Measurements from ENCODE around the gene PHAF1. TPM values are rescaled to one million over a fixed set of nuclear protein-coding genes. Genes with fewer than 3 reads are reported as not detected.

Gene PHAF1
- total and polyA plus RNA-seq, 4 donors = 26.6 to 42.4 (median 28.4) TPM

DNA sequence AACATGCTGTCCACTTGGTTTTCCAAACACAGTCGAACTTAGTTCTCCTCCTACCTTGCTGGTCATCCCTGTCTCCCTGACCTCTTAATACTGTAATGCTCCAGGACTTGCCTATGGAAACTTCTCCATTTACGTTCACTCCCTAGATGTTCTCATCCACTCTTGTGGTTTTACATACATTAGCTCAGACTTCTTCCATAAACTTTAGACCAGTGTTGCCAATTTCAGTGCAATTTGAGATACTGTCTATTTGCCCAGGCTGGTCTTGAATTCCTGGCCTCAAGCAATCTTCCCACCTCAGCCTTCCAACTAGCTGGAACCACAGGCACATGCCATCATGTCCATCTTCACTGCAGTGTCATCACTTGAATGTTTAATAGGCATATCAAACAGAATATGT is 72.5 kb downstream of the PHAF1 start:
- DNase-seq (ENCODE audit: low spot score) = no peak
- peaks cover 13 to 41% (median 25%) of the 10 kb centered on the region in 4 donors for H3K4me1 ChIP-seq (ENCODE audit: control insufficient read depth in 4 of 4, insufficient read depth in 4 of 4, low read length in 3 of 4)
- H3K9ac ChIP-seq (ENCODE audit: low read depth in 1 of 2, low read length in 2 of 2) = no peak overlapping the region
- no peaks in the 10 kb centered on the region for H3K27me3 ChIP-seq (ENCODE audit: control insufficient read depth in 4 of 4, insufficient read depth in 4 of 4, low read length in 3 of 4)
- 91% methylated on average over 2 of the region's 2 CpGs for WGBS
- H3K36me3 ChIP-seq (ENCODE audit: control insufficient read depth in 4 of 4, insufficient read depth in 3 of 4, low read depth in 1 of 4, low read length in 3 of 4) = no peaks in the 10 kb centered on the region
- H3K27ac ChIP-seq (ENCODE audit: low read depth in 1 of 2, low read length in 2 of 2) = no peak overlapping the region
- no peak overlapping the region for H3K4me3 ChIP-seq (ENCODE audit: low read depth in 1 of 3, low read length in 3 of 3)
- TF ChIP-seq TAF1 (conservative IDR thresholded peaks at IDR 0.05) = no peak
- TF ChIP-seq HNF4G (IDR thresholded peaks at IDR 0.05) = no peak
- TF ChIP-seq FOXA2 (IDR thresholded peaks at IDR 0.05) = no peak
- TF ChIP-seq RAD21 (IDR thresholded peaks at IDR 0.05) = no peak
- TF ChIP-seq ATF3 (IDR thresholded peaks at IDR 0.05) = no peak
- no peaks in the 10 kb centered on the region for H3K9me3 ChIP-seq (ENCODE audit: control insufficient read depth in 4 of 4, low read length in 3 of 4)

- H3K4me1 ChIP-seq (ENCODE audit: control insufficient read depth in 4 of 4, insufficient read depth in 4 of 4, low read length in 3 of 4) = peaks cover 11 to 34% (median 22%) of the 10 kb centered on the region in 4 donors
- peak overlapping the region in 2 of 3 donors; percentile 16 to 66 for H3K4me3 ChIP-seq (ENCODE audit: low read depth in 1 of 3, low read length in 3 of 3)
- no peak for DNase-seq (ENCODE audit: low spot score)
- peak in 1 of 2 donors; percentile 15 for TF ChIP-seq RXRA (IDR thresholded peaks at IDR 0.05)
- no peak for TF ChIP-seq FOXA2 (IDR thresholded peaks at IDR 0.05)
- TF ChIP-seq RAD21 (IDR thresholded peaks at IDR 0.05) = no peak
- TF ChIP-seq HNF4G (IDR thresholded peaks at IDR 0.05) = no peak
- TF ChIP-seq YY1 (IDR thresholded peaks at IDR 0.05) = no peak
- TF ChIP-seq TAF1 (conservative IDR thresholded peaks at IDR 0.05) = no peak
- no peak for TF ChIP-seq HNF4A (conservative IDR thresholded peaks at IDR 0.05)
- H3K9ac ChIP-seq (ENCODE audit: low read depth in 1 of 2, low read length in 2 of 2) = no peak overlapping the region
- 24% methylated on average over 11 of the region's 11 CpGs for WGBS
- H3K36me3 ChIP-seq (ENCODE audit: control insufficient read depth in 4 of 4, insufficient read depth in 3 of 4, low read depth in 1 of 4, low read length in 3 of 4) = no peaks in the 10 kb centered on the region
- H3K27ac ChIP-seq (ENCODE audit: low read depth in 1 of 2, low read length in 2 of 2) = peak overlapping the region; percentile 84 to 85
- no peaks in the 10 kb centered on the region for H3K27me3 ChIP-seq (ENCODE audit: control insufficient read depth in 4 of 4, insufficient read depth in 4 of 4, low read length in 3 of 4)
- H3K9me3 ChIP-seq (ENCODE audit: control insufficient read depth in 4 of 4, low read length in 3 of 4) = no peaks in the 10 kb centered on the region
Observed at GRCh38 chr16:67183284-67183626, 73.5 kb downstream of the PHAF1 start.

GRCh38 chr16:67183627-67184452 is 74.1 kb downstream of the PHAF1 start, which contains the start of gene MATCAP1:
MATCAP1 (minus strand) TSS chr16:67183963; CDS start chr16:67180610, 3,353 bp downstream.
- under 1% methylated on average over 77 of the region's 77 CpGs for WGBS
- Histone ChIP-seq H3K27ac (ENCODE audit: low read depth in 1 of 2, low read length in 2 of 2) (peak within 1 kb of the TSS; percentile 84 to 85), H3K36me3 (ENCODE audit: control insufficient read depth in 4 of 4, insufficient read depth in 3 of 4, low read depth in 1 of 4, low read length in 3 of 4) (no peaks in the 10 kb centered on the region), H3K4me3 (ENCODE audit: low read depth in 1 of 3, low read length in 3 of 3) (peak within 1 kb of the TSS; percentile 58 to 69 (median 66)), H3K9me3 (ENCODE audit: control insufficient read depth in 4 of 4, low read length in 3 of 4) (no peaks in the 10 kb centered on the region), H3K4me1 (ENCODE audit: control insufficient read depth in 4 of 4, insufficient read depth in 4 of 4, low read length in 3 of 4) (peaks cover 8 to 29% (median 19%) of the 10 kb centered on the region in 4 donors), H3K27me3 (ENCODE audit: control insufficient read depth in 4 of 4, insufficient read depth in 4 of 4, low read length in 3 of 4) (no peaks in the 10 kb centered on the region), H3K9ac (ENCODE audit: low read depth in 1 of 2, low read length in 2 of 2) (peak within 1 kb of the TSS in 1 of 2 donors; percentile 53)
- TF ChIP-seq YY1 (IDR thresholded peaks at IDR 0.05) (peak; percentile 70), REST (IDR thresholded peaks at IDR 0.05) (no peak), EGR1 (IDR thresholded peaks at IDR 0.05; ENCODE audit: low read depth in 2 of 2) (peak; percentile 75 to 76), RXRA (IDR thresholded peaks at IDR 0.05) (peak; percentile 5 to 20), SP1 (IDR thresholded peaks at IDR 0.05) (peak; percentile 70), FOXA2 (IDR thresholded peaks at IDR 0.05) (no peak), ATF3 (IDR thresholded peaks at IDR 0.05) (no peak), GABPA (IDR thresholded peaks at IDR 0.05 in 1 of 2, conservative IDR thresholded peaks at IDR 0.05 in 1 of 2) (peak in 1 of 2 donors; percentile 37), TAF1 (conservative IDR thresholded peaks at IDR 0.05) (no peak), JUND (IDR thresholded peaks at IDR 0.05) (no peak), CTCF (IDR thresholded peaks at IDR 0.05; ENCODE audit: low read depth, low read length, missing input control) (no peak), HNF4G (IDR thresholded peaks at IDR 0.05) (no peak), RAD21 (IDR thresholded peaks at IDR 0.05) (no peak), NR2F2 (IDR thresholded peaks at IDR 0.05) (peak; percentile 41)
- peak; percentile 88 for DNase-seq (ENCODE audit: low spot score)
